Dermis lymphatic vessel endothelial cell (primary cell): ENCODE data around the gene TAS2R43. TPM values are rescaled to one million over a fixed set of nuclear protein-coding genes. Genes with fewer than 3 reads are reported as not detected.

Experiments
- total RNA-seq: library from RNA; depleted of rRNA; stranded (reverse); fragments of >200 nt; gene quantifications from 2 replicates; pipeline ENCODE4 v1.2.1, GENCODE V29; 2014

The TAS2R43 gene
- total RNA-seq: 0.22 TPM in 1 of 2 replicates, not detected in the other

GRCh38 chr12:11092128-11092527, at the start of gene TAS2R43:
TAS2R43 (minus strand) TSS chr12:11092313; CDS start chr12:11092229, 84 bp downstream.

GRCh38 chr12:11134305-11134704, 42.2 kb upstream of the TAS2R43 start, which contains the start of gene TAS2R30:
TAS2R30 (minus strand) TSS chr12:11134644; CDS start chr12:11134244, 400 bp downstream.

GRCh38 chr12:11062194-11062593, 29.9 kb downstream of the TAS2R43 start, which contains the start of gene TAS2R46:
TAS2R46 (minus strand) TSS chr12:11062294; CDS start chr12:11062294, 0 bp downstream.

Other genes starting within 250 kb of the TAS2R43 start
- gene PRR4, start 242.8 kb downstream of the TAS2R43 start, total RNA-seq: 0.17 and 0.22 TPM in 2 replicates
- gene PRH1, start 208.1 kb downstream of the TAS2R43 start, total RNA-seq: 7.6 and 10.3 TPM in 2 replicates
- 0.54 and 1.0 TPM in 2 replicates for gene TAS2R13, start 182.8 kb downstream of the TAS2R43 start, total RNA-seq
- gene PRH2, start 163.1 kb downstream of the TAS2R43 start, total RNA-seq: 0.09 TPM in 1 of 2 replicates, not detected in the other
- gene TAS2R14, start 153.1 kb downstream of the TAS2R43 start, total RNA-seq: 1.5 and 1.6 TPM in 2 replicates
- gene TAS2R50, start 105.4 kb downstream of the TAS2R43 start, total RNA-seq: 1.6 and 2.4 TPM in 2 replicates
- gene TAS2R20, start 94.0 kb downstream of the TAS2R43 start, total RNA-seq: 1.7 and 2.4 TPM in 2 replicates
- gene TAS2R19, start 69.7 kb downstream of the TAS2R43 start, total RNA-seq: 2.9 and 4.0 TPM in 2 replicates
- gene TAS2R31, start 60.9 kb downstream of the TAS2R43 start, total RNA-seq: 2.7 and 3.1 TPM in 2 replicates
- 1.5 and 1.6 TPM in 2 replicates for gene TAS2R46, start 30.0 kb downstream of the TAS2R43 start, total RNA-seq
- 1.6 and 2.7 TPM in 2 replicates for gene TAS2R30, start 42.3 kb upstream of the TAS2R43 start, total RNA-seq
- 4.4 and 5.7 TPM in 2 replicates for gene SMIM10L1, start 78.9 kb upstream of the TAS2R43 start, total RNA-seq
- gene TAS2R42, start 94.6 kb upstream of the TAS2R43 start, total RNA-seq: not detected in 2 replicates
- gene PRB3, start 177.4 kb upstream of the TAS2R43 start, total RNA-seq: not detected in 2 replicates
- gene PRB4, start 218.1 kb upstream of the TAS2R43 start, total RNA-seq: not detected in 2 replicates